HT-29 (cell line): ENCODE results near the gene FNDC8. TPM values are rescaled to one million over a fixed set of nuclear protein-coding genes. Genes with fewer than 3 reads are reported as not detected.
A peak's percentile ranks its signal among the peaks of the same experiment; 100 is the strongest.
"Not testable (repeated sequence)": the region's sequence is repeated elsewhere in the genome, so short reads cannot be mapped to it uniquely, and the experiment has no call there.

Experiments used
- DNase-seq: peaks from one replicate; pipeline ENCODE4 v3.0.0-alpha.2; 2015; ENCODE audit warnings: low spot score
- total RNA-seq: library from RNA; depleted of rRNA; stranded (reverse); fragments of >200 nt; shearing (Covaris generic); gene quantifications from 2 replicates; pipeline ENCODE4 v1.2.3, GENCODE V29; 2014; rRNA removed

Gene FNDC8
- total RNA-seq, result not detected in 2 replicates

GRCh38 chr17:35121315-35121714 is at the start of gene FNDC8:
FNDC8 (plus strand) TSS chr17:35121615; CDS start chr17:35121694, 79 bp downstream.
- no peak for DNase-seq

- DNase-seq, result no peak
These were observed 48.1 kb upstream of the FNDC8 start for GRCh38 chr17:35073183-35073790.

GRCh38 chr17:35073991-35074627 is 47.3 kb upstream of the FNDC8 start:
- DNase-seq, result no peak

GRCh38 chr17:35074711-35075707 is 46.4 kb upstream of the FNDC8 start:
- no peak for DNase-seq

- DNase-seq, result no peak
These were observed 44.5 kb upstream of the FNDC8 start for GRCh38 chr17:35076874-35077273.

GRCh38 chr17:35079547-35080423 is 41.6 kb upstream of the FNDC8 start:
- peak; percentile 57 for DNase-seq

GRCh38 chr17:35080536-35080935 is 40.9 kb upstream of the FNDC8 start:
- DNase-seq, result no peak

GRCh38 chr17:35081638-35082037 is 39.8 kb upstream of the FNDC8 start:
- DNase-seq, result no peak

- DNase-seq, result peak; percentile 31
These were observed 39.2 kb upstream of the FNDC8 start for GRCh38 chr17:35082073-35082657.

- no peak for DNase-seq
These were observed 38.3 kb upstream of the FNDC8 start for GRCh38 chr17:35083071-35083470.

GRCh38 chr17:35084987-35085386 is 36.4 kb upstream of the FNDC8 start:
- DNase-seq, result peak; percentile 63

- no peak for DNase-seq
These were observed 35.3 kb upstream of the FNDC8 start for GRCh38 chr17:35086164-35086563.

GRCh38 chr17:35086931-35087573 is 34.4 kb upstream of the FNDC8 start:
- peak; percentile 29 for DNase-seq

GRCh38 chr17:35087731-35088355 is 33.6 kb upstream of the FNDC8 start:
- peak; percentile 90 for DNase-seq

GRCh38 chr17:35088356-35088880 is 33.0 kb upstream of the FNDC8 start:
- DNase-seq, result peak; percentile 80

- DNase-seq, result peak; percentile 95
These were observed 32.4 kb upstream of the FNDC8 start for GRCh38 chr17:35088881-35089585.

- DNase-seq, result peak; percentile 92
These were observed 31.7 kb upstream of the FNDC8 start for GRCh38 chr17:35089586-35090296.

- not testable (repeated sequence) for DNase-seq
These were observed 30.7 kb upstream of the FNDC8 start for GRCh38 chr17:35090707-35091106.
